PC-9 (cell line): ENCODE data around the gene DOCK1.

ENCODE experiments used
- EZH2 ChIP-seq: fragments of 200-600 bp; sonication (generic); IDR thresholded peaks from 2 replicates; pipeline ENCODE4 v1.8.0; 2017; ENCODE audit warnings: antibody characterized with exemption, low read depth
- TF ChIP-seq, protein P1 (sequence below): fragments of 200-600 bp; sonication (generic); conservative IDR thresholded peaks from 2 replicates; pipeline ENCODE4 v1.6.1; 2017; ENCODE audit warnings: mixed run types, antibody characterized with exemption, mild to moderate bottlenecking, moderate library complexity

- TF ChIP-seq, protein P1, sequence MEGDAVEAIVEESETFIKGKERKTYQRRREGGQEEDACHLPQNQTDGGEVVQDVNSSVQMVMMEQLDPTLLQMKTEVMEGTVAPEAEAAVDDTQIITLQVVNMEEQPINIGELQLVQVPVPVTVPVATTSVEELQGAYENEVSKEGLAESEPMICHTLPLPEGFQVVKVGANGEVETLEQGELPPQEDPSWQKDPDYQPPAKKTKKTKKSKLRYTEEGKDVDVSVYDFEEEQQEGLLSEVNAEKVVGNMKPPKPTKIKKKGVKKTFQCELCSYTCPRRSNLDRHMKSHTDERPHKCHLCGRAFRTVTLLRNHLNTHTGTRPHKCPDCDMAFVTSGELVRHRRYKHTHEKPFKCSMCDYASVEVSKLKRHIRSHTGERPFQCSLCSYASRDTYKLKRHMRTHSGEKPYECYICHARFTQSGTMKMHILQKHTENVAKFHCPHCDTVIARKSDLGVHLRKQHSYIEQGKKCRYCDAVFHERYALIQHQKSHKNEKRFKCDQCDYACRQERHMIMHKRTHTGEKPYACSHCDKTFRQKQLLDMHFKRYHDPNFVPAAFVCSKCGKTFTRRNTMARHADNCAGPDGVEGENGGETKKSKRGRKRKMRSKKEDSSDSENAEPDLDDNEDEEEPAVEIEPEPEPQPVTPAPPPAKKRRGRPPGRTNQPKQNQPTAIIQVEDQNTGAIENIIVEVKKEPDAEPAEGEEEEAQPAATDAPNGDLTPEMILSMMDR, result no peak
- TF ChIP-seq EZH2, result no peak
Observed at GRCh38 chr10:127012769-127013152, 107.5 kb downstream of the DOCK1 start.
